GM21737 (cell line): ENCODE measurements around the gene SPATA25.
"Not testable (repeated sequence)": the region's sequence is repeated elsewhere in the genome, so short reads cannot be mapped to it uniquely, and the experiment has no call there.

Source experiments
- ATAC-seq: cut with Tn5 transposase; IDR thresholded peaks from one replicate; pipeline ENCODE4 v1.9.1; 2021; ENCODE audit warnings: mild to moderate bottlenecking, moderate library complexity; ENCODE audit not compliant: unreplicated experiment

The SPATA25 gene, protein sequence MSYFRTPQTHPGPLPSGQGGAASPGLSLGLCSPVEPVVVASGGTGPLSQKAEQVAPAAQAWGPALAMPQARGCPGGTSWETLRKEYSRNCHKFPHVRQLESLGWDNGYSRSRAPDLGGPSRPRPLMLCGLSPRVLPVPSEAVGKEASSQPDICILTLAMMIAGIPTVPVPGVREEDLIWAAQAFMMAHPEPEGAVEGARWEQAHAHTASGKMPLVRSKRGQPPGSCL

DNA sequence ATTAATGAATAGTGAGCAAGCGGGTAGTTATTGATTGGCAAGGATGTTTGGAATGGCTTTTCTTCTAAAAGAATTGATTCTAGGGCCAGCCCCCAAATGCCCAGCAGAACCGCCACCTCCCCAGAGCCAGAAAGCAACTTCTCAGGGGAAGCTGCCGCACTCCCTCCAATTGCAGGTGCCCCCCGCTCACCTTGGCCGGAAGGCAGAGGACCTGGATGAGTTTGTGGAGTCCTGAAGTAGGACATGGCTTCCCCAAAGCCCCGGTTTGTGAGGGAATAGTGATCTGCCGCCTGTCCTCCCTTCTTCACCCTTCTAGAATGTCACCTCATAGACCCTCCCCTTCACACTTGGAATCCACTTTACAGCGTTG lies at the start of gene SPATA25:
Gene SPATA25, minus strand, starts transcription at position 277 of the 370 bp plus-strand sequence. Its CDS starts 32 bp downstream, at position 245.
- ATAC-seq: no peak

DNA sequence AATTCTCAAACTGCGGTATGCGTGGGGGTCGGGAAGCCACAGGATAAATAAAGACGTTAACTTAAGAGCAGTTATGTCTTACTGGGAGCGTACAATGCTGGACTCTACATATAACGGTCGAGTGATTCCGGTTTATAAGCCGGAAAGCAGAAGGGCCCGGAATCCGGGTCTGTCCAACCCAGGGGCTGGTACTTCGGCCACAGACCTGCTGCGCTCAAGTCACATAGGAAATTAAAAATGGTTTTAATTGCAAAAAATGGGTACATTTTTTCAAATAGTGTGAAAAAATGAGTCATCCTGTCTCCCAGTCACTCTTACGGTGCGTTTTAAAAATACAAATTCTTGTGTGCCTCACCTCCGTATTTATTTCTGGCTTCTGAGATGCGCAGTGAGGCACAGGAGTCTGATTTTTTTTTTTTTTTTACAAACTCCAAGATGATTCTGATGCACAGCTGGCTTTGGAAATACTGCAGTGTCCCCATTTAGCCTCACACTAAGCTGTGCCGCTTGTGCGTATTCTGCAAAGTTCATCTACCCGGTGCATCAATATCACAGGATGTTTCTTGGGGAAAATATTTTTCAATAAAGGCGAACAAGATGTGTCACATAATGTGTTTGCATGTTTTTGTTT lies 48.1 kb upstream of the SPATA25 start:
- ATAC-seq: peak; percentile 7

DNA sequence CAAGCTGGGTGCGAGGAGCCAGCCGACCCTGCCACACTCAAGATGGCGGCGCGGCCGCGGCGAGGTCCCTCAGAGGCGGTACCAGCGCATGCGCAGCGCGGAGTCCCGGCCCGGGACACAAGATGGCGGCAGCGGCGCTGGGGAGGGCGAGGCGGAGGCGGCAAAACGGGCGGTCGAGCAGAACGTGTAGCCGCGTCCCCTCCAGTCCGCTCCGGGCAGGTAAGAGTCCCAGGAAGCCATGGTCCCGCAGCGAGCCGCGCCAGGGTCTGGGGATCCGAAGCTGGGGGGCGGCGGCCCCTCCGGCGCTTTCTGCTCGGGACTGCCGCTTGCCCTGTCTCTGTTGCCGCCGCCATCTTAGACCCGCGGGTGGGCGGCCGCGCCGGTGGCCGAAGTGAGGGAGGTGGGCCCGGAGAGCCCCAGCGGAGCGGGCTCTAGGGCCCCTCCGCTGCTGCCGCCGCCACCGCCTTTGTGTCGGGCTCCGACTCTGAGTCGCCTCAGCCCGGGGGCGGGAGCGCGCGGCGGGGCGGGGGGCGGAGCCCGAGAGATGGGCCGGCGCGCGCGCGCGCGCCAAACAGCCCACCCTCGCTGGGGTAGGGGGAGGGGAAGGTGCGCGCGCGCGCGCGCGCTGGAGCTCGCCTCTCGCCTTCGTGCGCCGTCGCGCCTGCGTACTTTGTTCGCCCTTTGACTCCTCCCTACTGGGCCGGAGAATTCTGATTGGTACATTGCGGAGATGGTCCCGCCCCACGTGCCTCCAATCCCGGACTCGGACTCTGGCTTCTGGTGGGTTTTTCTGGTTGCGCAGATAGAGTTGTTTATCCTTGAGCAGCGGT lies 47.4 kb upstream of the SPATA25 start, which contains the start of gene PCIF1:
Gene PCIF1, plus strand, starts transcription at position 98 of the 830 bp plus-strand sequence. CDS start 4,317 bp downstream, outside the sequence.
- peak; percentile 74 for ATAC-seq

DNA sequence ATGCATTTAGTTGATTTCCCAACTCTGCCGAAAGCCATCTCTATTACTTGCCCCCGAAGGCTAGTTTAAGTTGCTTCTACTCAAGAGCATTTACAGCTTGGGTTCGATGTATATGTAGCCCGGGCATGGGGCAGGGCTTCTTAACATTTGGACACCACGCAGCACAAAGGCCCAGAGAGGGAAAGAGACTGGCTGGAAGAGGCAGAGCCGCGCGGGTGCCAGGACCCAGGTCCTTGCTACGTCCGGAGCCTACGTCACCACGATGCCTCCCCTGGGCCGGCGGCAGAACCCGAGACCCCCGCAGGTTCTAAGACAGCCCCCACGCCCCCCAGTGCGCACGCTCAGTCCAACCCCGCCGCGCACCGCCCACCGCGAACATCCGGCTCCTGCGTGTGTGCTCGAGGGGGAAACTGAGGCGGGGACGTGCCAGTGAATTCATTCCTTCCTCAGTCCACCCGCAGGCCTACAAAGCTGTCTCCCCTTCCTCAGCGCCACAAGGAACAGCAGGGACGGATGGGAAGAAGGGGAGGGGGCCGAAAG lies 46.7 kb upstream of the SPATA25 start:
- ATAC-seq: peak; percentile 8

DNA sequence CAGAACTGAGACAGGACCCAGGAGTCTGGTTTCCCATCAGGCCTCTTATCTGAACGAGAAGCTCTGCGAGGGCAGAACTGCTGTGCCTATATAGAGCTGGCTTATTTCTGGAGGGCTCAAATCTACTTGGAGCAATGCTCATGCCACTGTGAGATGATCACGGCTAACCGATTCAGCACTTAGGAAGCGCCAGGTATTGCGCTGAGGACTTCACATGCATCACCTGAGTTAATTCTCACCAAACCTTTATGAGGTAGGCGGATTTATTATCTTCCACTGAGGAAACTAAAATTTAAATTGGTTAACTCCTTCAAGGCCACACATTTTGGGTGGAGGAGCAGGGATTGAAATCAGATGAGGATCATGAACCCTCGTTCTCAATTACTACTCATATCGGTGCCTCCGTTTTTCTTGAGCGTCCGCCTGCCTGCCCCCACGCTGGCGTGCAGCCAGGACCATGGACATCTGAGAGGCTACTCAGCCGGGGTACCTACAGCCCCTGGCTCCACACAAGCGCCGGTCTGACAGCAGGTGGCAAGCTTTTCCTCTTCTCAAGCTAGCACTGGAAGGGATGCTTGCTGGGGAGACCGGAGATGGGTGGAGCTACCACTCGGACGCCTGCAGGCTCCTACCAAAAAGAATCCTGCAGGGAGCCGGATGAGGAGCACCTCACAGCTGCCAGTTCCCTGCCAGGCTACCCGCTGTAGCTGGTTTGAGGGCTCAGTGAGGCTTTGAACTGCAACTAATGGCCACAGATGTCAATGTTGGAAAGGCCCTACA lies 46.0 kb upstream of the SPATA25 start:
- no peak for ATAC-seq

DNA sequence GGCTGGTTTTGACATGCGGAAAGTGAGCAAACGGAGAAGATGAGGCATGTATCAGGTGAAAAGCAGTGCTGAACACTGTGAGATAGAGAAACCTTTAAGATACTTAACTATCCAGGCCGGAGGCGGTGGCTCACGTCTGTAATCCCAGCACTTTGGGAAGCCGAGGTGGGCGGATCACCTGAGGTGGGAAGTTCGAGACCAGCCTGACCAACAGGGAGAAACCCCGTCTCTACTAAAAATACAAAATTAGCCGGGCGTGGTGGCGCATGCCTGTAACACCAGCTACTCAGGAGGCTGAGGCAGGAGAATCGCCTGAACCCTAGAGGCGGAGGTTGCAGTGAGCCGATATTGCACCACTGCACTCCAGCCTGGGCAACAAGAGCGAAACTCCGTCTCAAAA lies 44.3 kb upstream of the SPATA25 start:
- ATAC-seq: not testable (repeated sequence)

DNA sequence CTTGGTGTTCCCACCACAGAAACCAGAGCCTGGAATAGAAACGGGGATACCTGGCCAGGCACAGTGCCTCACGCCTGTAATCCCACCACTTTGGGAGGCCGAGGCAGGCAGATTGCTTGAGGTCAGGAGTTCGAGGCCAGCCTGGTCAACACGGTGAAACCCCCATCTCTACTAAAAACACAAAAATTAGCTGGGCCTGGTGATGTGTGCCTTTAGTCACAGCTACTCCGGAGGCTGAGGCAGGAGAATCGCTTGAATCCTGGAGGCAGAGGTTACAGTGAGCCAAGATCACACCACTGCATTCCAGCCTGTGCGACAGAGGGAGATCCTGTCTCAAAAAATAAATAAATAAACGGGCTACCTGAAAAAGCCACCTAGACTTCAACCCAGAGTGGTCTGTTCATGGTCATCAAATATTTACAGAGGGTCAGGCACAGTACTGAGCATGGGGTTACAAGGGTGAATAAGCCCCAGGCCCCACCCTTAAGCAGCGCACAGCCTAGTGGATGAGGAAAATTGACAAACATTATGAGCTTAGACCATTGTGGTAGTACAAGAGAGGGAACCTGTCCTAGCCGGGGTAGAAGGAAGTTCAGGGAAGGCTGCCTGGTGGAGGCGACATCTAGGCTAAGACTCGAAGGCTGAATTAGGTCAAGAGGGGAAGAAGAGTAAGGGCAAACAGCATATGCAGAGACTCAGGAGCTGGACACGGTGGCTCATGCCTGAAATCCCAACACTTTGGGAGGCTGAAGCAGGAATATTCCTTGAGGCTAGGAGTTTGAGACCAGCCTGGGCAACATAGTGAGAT lies 39.9 kb upstream of the SPATA25 start:
- no peak for ATAC-seq

DNA sequence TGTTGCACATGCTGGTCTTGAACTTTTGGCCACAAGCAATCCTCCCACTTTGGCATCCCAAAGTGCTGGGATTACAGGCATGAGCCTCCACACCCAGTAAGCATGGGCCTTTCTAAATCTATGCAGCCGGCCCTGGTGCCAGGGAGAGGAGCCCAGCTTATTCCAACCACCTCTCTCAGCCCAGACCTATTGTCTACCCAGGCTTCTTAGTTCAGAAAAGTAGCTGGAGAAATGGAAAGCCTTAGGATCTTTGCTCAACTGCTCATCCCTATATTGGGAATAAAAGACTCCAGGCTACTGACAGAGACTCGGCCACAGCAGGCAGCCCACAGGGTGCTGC lies 39.3 kb upstream of the SPATA25 start:
- no peak for ATAC-seq

DNA sequence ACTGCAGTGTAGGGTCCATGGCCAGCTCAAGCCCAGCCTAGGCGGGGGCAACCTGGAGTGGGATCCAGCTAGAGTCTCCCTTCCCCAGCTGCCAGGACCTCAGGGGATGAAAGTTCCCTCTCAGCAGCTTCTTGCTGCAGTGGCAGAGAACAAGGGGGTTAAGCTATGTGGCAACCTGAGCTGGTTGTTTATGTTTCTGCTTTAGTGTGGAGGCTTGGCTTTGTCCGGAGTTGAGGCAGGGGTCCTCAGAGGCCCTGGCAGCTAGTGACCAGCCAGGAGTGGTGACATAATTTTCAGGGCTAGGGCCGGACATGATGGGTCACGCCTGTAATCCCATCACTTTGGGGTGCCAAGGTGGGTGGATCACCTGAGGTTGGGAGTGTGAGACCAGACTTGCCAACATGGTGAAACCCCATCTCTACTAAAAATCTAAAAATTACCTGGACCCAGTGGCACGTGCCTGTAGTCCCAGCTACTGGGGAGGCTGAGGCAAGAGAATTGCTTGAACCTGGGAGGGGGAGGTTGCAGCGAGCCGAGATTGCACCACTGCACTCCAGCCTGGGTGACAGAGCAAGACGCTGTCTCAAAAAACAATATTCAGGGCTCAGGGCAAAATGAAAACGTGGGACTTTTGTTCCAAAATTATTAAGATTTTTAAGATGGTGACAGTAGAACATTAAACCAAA lies 38.5 kb upstream of the SPATA25 start:
- ATAC-seq: no peak

DNA sequence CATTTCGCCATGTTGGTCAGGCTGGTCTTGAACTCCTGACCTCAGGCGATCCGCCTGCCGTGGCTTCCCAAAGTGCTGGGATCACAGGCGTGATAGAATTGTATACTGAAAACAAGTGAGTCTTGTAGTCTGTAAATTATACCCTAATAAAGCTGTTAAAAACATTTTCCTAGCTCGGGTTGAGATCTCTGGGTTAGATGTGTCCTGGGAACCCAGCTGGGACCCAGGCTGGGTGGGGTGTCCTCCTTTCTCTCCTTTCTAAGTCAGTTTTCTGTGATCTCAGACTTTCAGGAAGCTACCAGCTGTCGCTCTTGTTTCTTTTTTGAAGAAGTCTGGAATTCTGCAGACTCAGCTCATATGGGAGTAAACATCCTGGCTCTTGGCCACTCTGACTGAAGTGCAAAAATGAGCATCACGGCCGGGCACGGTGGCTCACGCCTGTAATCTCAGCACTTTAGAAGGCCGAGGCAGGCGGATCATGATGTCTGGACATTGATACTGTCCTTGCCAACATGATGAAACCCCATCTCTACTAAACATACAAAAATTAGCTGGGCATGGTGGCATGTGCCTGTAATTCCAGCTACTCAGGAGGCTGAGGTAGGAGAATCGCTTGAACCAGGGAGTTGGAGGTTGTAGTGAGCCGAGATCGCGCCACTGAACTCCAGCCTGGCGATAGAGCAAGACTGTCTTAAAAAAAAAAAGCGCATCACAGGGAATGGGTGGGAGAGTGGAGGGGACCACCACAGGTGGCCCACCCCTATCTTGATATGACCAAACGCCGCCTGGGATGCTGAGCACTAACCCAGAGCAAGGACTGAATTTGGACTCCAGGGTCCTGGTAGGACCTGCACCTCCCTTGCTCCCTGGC lies 37.2 kb upstream of the SPATA25 start:
- no peak for ATAC-seq

DNA sequence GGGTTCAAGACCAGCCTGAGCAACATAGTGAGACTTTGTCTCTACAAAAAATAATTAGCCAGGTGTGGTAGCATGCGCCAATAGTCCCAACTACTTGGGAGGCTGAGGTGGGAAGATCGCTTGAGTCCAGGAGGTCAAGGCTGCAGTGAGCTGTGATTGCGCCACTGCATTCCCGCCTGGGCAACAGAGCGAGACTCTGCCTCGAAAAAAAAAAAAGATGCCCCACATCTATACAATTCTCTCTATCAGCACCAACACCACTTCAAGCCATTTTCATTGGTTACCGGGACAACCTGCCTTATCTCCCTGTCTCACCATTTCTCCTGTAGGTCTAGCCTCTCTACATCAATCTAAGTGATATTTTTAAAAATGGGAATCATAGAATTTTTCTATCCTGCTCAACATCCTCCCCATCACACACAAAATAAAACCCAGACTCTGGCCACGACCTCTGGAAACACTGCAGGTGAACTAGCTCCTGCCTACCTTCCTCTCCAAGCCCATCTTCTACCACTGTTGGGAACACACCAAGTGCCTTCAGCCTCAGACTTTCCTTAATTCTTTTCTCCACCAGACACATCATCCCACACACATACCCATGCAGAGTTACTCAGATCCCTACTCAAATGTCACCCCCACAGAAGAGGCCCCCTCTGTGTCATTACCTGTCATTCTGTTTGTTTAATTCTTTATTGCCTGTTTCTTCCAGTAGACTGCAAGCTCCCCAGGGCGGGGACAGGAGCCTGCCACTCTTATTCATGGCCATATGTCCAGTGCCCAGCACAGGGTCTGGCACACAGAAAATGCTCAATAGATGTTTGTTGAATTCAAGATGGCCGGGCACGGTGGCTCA lies 34.1 kb upstream of the SPATA25 start:
- ATAC-seq: no peak

DNA sequence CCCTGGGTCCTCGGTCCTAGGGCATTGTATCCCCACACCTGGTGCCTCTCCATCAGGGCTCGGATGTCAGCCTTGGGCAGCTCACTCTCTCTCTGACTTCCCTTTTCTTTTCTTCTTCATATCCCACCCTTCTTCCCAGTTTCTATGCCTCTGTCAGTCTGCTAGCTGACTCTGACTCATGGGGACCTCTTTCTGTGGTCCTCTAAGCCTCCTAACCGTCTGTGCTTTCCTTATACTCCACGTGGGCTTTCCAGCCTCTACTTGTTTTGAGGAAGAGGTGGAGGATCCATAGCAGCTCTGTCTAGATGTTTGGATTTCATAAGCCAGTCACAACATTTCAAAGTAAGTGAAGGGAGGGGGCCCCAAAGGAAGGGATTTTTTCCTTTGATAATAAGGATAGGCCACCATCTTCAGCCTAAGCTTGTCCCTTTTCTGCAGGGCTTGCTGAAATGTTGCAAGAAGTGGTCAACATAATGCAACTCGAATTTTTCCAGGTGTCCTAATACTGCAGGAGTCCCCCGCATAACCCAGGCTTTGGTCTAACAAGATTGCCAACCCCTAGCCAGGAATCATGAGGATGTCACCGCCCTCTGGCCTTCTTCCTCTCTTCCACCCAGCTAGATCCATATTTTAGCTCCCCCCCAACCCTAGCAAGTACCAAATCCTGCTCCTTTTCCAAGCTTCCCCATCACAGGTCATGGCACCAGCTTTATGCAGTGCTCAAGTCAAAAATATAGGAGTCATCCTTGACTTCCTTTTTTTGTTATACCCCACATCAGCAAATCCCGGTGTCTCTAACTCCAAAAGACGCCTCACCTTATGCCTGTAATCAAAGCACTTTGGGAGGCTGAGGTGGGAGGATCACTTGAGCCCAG lies 33.3 kb upstream of the SPATA25 start:
- ATAC-seq: no peak

DNA sequence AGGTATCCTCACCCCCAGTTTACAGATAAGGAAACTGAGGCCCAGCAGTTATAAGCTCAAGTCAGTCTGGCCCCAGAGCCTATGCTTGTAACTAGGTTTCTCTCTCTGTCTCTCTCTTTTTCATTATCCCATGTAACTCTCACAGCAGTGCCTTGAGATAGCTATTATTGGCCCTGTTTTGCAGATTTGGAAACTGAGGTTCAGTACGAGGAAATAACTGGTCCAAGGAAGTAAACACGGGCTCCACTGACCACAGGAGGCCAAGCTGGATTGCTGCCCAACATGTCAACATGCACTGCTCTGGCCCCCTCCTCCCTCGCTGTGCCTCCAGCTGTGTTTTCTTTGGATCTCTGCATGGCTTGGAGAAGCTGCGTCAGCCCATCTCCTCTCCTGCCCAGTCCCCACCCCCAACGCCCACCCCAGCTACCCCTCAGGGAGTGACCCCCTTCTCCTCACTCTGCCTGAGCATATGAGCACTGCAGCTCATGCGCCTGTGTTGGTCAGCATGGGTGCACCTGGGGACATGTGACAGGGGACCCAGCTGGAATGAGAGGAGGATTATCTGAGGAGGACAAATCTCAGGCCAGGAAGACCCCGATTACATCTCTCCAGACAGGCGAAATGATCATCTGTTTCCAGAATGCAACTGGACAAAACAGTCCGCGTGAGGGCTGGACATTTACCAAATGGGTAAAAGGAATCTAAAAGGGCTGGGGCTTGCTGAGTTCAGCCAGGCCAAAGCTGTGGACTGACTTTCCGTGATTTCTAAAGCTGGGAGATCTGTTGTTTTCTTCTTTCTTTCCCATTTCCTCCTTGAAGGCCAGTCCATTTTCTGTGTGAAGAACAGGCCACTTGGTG lies 32.3 kb upstream of the SPATA25 start:
- ATAC-seq: no peak

DNA sequence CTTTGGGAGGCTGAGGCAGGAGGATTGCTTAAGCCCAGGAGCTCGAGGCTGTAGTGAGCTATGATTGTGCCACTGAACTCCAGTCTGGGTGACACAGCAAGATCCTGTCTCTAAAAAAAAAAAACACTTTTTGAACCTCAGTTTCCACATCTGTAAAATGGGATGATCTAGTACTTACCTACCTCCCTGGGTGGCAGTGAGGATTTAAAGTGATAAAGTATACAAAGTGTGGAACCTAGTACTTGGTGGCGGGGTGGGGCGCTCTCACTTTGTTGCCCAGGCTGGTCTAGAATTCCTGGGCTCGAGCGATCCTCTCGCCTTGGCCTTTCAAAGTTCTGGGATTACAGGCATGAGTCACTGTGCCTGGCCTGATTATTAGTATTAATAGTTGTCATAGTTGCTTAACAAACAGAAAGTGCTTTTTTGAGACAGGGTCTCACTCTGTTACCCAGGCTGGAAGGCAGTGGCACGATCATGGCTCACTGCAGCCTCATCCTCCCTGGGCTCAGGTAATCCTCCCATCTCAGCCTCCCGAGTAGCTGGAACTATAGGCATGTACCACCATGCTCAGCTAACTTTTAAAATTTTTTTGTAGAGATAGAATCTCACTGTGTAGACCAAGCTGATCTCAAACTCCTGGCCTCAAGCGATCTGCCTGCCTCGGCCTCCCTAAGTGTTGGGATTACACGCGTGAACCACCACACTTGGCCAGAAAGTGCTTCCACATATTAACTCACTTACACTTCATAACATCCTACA lies 31.5 kb upstream of the SPATA25 start:
- no peak for ATAC-seq

DNA sequence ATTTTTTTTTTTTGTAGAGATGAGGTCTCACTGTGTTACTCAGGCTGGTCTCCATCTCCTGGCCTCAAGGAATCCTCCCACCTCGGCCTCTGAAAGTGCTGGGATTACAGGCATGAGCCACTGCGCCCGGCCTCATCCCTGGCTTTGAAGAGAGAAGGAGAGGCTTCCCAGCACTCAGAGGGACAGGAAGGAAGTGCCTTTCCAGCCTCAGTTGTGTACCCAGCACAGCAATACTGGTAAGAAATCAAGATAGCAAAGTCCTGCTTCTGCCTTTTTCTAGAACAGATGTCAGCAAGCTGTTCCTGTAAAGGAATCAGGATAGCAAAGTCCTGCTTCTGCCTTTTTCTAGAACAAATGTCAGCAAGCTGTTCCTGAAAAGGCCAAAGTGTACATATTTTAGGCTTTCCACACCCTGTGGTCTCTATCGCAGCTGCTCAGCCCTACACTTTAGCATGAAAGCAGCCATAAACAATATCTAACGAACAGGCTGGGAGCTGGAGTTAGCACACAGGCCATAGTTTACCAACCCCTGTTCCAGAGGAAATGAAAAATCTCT lies 30.8 kb upstream of the SPATA25 start:
- ATAC-seq: no peak
